Measurements from ENCODE around the gene TFF3.

Gene TFF3

GRCh38 chr21:42314616-42315295 lies 453 bp downstream of the TFF3 start:
- H2AK5ac ChIP-seq (ENCODE audit: low read length, severe bottlenecking): peak overlapping the region; percentile 91
- H3K27ac ChIP-seq (ENCODE audit: low read length, poor library complexity, severe bottlenecking): peak overlapping the region; percentile 97
- no peaks in the 10 kb centered on the region for H3K9me3 ChIP-seq (ENCODE audit: control insufficient read depth, low read length)
- peaks cover 0 to 8% of the 10 kb centered on the region in 2 experiments for H3K36me3 ChIP-seq (ENCODE audit: control insufficient read depth in 1 of 2, insufficient read depth in 2 of 2, low read depth in 1 of 2, low read length in 2 of 2)
- H3K18ac ChIP-seq (ENCODE audit: low read depth in 1 of 2, low read length in 2 of 2): no peak overlapping the region
- H2BK15ac ChIP-seq (ENCODE audit: low read depth, poor library complexity, severe bottlenecking): no peak overlapping the region
- DNase-seq: no peak
- no peak overlapping the region for H2BK120ac ChIP-seq (ENCODE audit: low read depth, low read length)
- peaks cover 1% of the 10 kb centered on the region for H3K79me1 ChIP-seq (replicated peaks; ENCODE audit: low read length, poor library complexity, severe bottlenecking)
- H3K4me1 ChIP-seq (ENCODE audit: control insufficient read depth, insufficient read depth, low read depth, low read length): peaks cover 56% of the 10 kb centered on the region
- no peak overlapping the region for H2AFZ ChIP-seq (ENCODE audit: low read depth, low read length)
- H3K4me3 ChIP-seq (ENCODE audit: insufficient read depth in 1 of 2, low read depth in 1 of 2, low read length in 2 of 2): no peak overlapping the region
- H4K8ac ChIP-seq (ENCODE audit: low read length): no peak overlapping the region
- no peak overlapping the region for H4K91ac ChIP-seq (ENCODE audit: low read length)
- no peak overlapping the region for H3K4ac ChIP-seq (ENCODE audit: low read depth in 1 of 2, low read length in 2 of 2)
- H2BK12ac ChIP-seq (ENCODE audit: low read length in 2 of 2): no peak overlapping the region
- H3K4me2 ChIP-seq (ENCODE audit: low read length, poor library complexity, severe bottlenecking): no peak overlapping the region
- H3K27me3 ChIP-seq (ENCODE audit: control insufficient read depth in 1 of 2, insufficient read depth in 1 of 2, low read length in 2 of 2): peaks cover 0 to 73% of the 10 kb centered on the region in 2 experiments
- WGBS: 83% methylated on average over 5 of the region's 6 CpGs
- H3K9ac ChIP-seq (ENCODE audit: low read length): no peak overlapping the region
- no peak overlapping the region for H2BK5ac ChIP-seq (ENCODE audit: low read depth, low read length, poor library complexity, severe bottlenecking)
- H3K23ac ChIP-seq (ENCODE audit: low read length in 2 of 2): no peak overlapping the region
- H3K14ac ChIP-seq (ENCODE audit: low read length in 2 of 2): no peak overlapping the region

- Histone ChIP-seq H3K4ac (ENCODE audit: low read depth in 1 of 2, low read length in 2 of 2) (no peak overlapping the region), H2BK15ac (ENCODE audit: low read depth, poor library complexity, severe bottlenecking) (no peak overlapping the region), H3K4me3 (ENCODE audit: insufficient read depth in 1 of 2, low read depth in 1 of 2, low read length in 2 of 2) (no peak overlapping the region), H3K27me3 (ENCODE audit: control insufficient read depth in 1 of 2, insufficient read depth in 1 of 2, low read length in 2 of 2) (peaks cover 0 to 83% of the 10 kb centered on the region in 2 experiments), H3K9me3 (ENCODE audit: control insufficient read depth, low read length) (no peaks in the 10 kb centered on the region), H2BK12ac (ENCODE audit: low read length in 2 of 2) (no peak overlapping the region), H3K4me1 (ENCODE audit: control insufficient read depth, insufficient read depth, low read depth, low read length) (peaks cover 56% of the 10 kb centered on the region), H3K4me2 (ENCODE audit: low read length, poor library complexity, severe bottlenecking) (peak overlapping the region; percentile 54), H3K79me1 (replicated peaks; ENCODE audit: low read length, poor library complexity, severe bottlenecking) (peaks cover 1% of the 10 kb centered on the region), H4K91ac (ENCODE audit: low read length) (no peak overlapping the region), H3K9ac (ENCODE audit: low read length) (no peak overlapping the region), H2BK5ac (ENCODE audit: low read depth, low read length, poor library complexity, severe bottlenecking) (no peak overlapping the region), H3K27ac (ENCODE audit: low read length, poor library complexity, severe bottlenecking) (peak overlapping the region; percentile 73), H3K36me3 (ENCODE audit: control insufficient read depth in 1 of 2, insufficient read depth in 2 of 2, low read depth in 1 of 2, low read length in 2 of 2) (peaks cover 0 to 8% of the 10 kb centered on the region in 2 experiments), H3K14ac (ENCODE audit: low read length in 2 of 2) (no peak overlapping the region), H4K8ac (ENCODE audit: low read length) (no peak overlapping the region), H3K18ac (ENCODE audit: low read depth in 1 of 2, low read length in 2 of 2) (no peak overlapping the region), H2BK120ac (ENCODE audit: low read depth, low read length) (no peak overlapping the region), H2AK5ac (ENCODE audit: low read length, severe bottlenecking) (peak overlapping the region; percentile 95), H3K23ac (ENCODE audit: low read length in 2 of 2) (no peak overlapping the region), H2AFZ (ENCODE audit: low read depth, low read length) (no peak overlapping the region)
- DNase-seq: no peak
- WGBS: 44% methylated on average over 13 of the region's 13 CpGs
These were observed 1.7 kb downstream of the TFF3 start for GRCh38 chr21:42313501-42313969.

- no peak overlapping the region for H3K23ac ChIP-seq (ENCODE audit: low read length in 2 of 2)
- no peak for DNase-seq
- peaks cover 1% of the 10 kb centered on the region for H3K79me1 ChIP-seq (replicated peaks; ENCODE audit: low read length, poor library complexity, severe bottlenecking)
- H3K18ac ChIP-seq (ENCODE audit: low read depth in 1 of 2, low read length in 2 of 2): no peak overlapping the region
- H2AFZ ChIP-seq (ENCODE audit: low read depth, low read length): no peak overlapping the region
- no peak overlapping the region for H2BK120ac ChIP-seq (ENCODE audit: low read depth, low read length)
- no peak overlapping the region for H3K14ac ChIP-seq (ENCODE audit: low read length in 2 of 2)
- H3K4me3 ChIP-seq (ENCODE audit: insufficient read depth in 1 of 2, low read depth in 1 of 2, low read length in 2 of 2): peak overlapping the region in 1 of 2 experiments; percentile 3
- 85% methylated on average over 15 of the region's 16 CpGs for WGBS
- peak overlapping the region; percentile 50 for H2AK5ac ChIP-seq (ENCODE audit: low read length, severe bottlenecking)
- no peak overlapping the region for H4K91ac ChIP-seq (ENCODE audit: low read length)
- peak overlapping the region; percentile 21 for H3K4me2 ChIP-seq (ENCODE audit: low read length, poor library complexity, severe bottlenecking)
- H3K9ac ChIP-seq (ENCODE audit: low read length): no peak overlapping the region
- H3K27me3 ChIP-seq (ENCODE audit: control insufficient read depth in 1 of 2, insufficient read depth in 1 of 2, low read length in 2 of 2): peaks cover 5 to 85% of the 10 kb centered on the region in 2 experiments
- H3K4me1 ChIP-seq (ENCODE audit: control insufficient read depth, insufficient read depth, low read depth, low read length): peaks cover 53% of the 10 kb centered on the region
- H2BK15ac ChIP-seq (ENCODE audit: low read depth, poor library complexity, severe bottlenecking): no peak overlapping the region
- H3K4ac ChIP-seq (ENCODE audit: low read depth in 1 of 2, low read length in 2 of 2): no peak overlapping the region
- H3K27ac ChIP-seq (ENCODE audit: low read length, poor library complexity, severe bottlenecking): no peak overlapping the region
- peaks cover 0 to 8% of the 10 kb centered on the region in 2 experiments for H3K36me3 ChIP-seq (ENCODE audit: control insufficient read depth in 1 of 2, insufficient read depth in 2 of 2, low read depth in 1 of 2, low read length in 2 of 2)
- no peak overlapping the region for H4K8ac ChIP-seq (ENCODE audit: low read length)
- H2BK12ac ChIP-seq (ENCODE audit: low read length in 2 of 2): no peak overlapping the region
- no peaks in the 10 kb centered on the region for H3K9me3 ChIP-seq (ENCODE audit: control insufficient read depth, low read length)
- peak overlapping the region; percentile 24 for H2BK5ac ChIP-seq (ENCODE audit: low read depth, low read length, poor library complexity, severe bottlenecking)
These were observed 2.5 kb downstream of the TFF3 start for GRCh38 chr21:42312626-42313104.

- Histone ChIP-seq H2BK12ac (ENCODE audit: low read length in 2 of 2) (no peak overlapping the region), H2BK120ac (ENCODE audit: low read depth, low read length) (no peak overlapping the region), H2AFZ (ENCODE audit: low read depth, low read length) (no peak overlapping the region), H3K4me3 (ENCODE audit: insufficient read depth in 1 of 2, low read depth in 1 of 2, low read length in 2 of 2) (no peak overlapping the region), H3K14ac (ENCODE audit: low read length in 2 of 2) (no peak overlapping the region), H3K4me1 (ENCODE audit: control insufficient read depth, insufficient read depth, low read depth, low read length) (peaks cover 48% of the 10 kb centered on the region), H3K27ac (ENCODE audit: low read length, poor library complexity, severe bottlenecking) (no peak overlapping the region), H3K9ac (ENCODE audit: low read length) (no peak overlapping the region), H3K4ac (ENCODE audit: low read depth in 1 of 2, low read length in 2 of 2) (no peak overlapping the region), H3K23ac (ENCODE audit: low read length in 2 of 2) (no peak overlapping the region), H2BK5ac (ENCODE audit: low read depth, low read length, poor library complexity, severe bottlenecking) (peak overlapping the region; percentile 48), H3K18ac (ENCODE audit: low read depth in 1 of 2, low read length in 2 of 2) (no peak overlapping the region), H4K8ac (ENCODE audit: low read length) (no peak overlapping the region), H3K4me2 (ENCODE audit: low read length, poor library complexity, severe bottlenecking) (no peak overlapping the region), H2AK5ac (ENCODE audit: low read length, severe bottlenecking) (peak overlapping the region; percentile 45), H2BK15ac (ENCODE audit: low read depth, poor library complexity, severe bottlenecking) (no peak overlapping the region), H3K27me3 (ENCODE audit: control insufficient read depth in 1 of 2, insufficient read depth in 1 of 2, low read length in 2 of 2) (peaks cover 8 to 88% of the 10 kb centered on the region in 2 experiments), H3K36me3 (ENCODE audit: control insufficient read depth in 1 of 2, insufficient read depth in 2 of 2, low read depth in 1 of 2, low read length in 2 of 2) (peaks cover 0 to 7% of the 10 kb centered on the region in 2 experiments), H3K79me1 (replicated peaks; ENCODE audit: low read length, poor library complexity, severe bottlenecking) (peaks cover 1% of the 10 kb centered on the region), H4K91ac (ENCODE audit: low read length) (no peak overlapping the region), H3K9me3 (ENCODE audit: control insufficient read depth, low read length) (no peaks in the 10 kb centered on the region)
- WGBS: 77% methylated on average over 20 of the region's 21 CpGs
- no peak for DNase-seq
These were observed 3.2 kb downstream of the TFF3 start for GRCh38 chr21:42311816-42312625.

Data from mesenchymal stem cell (in vitro differentiated cells and primary cell).